DMS114 treated with DMSO at 0.1 percent for 48 hours (cell line): ENCODE results near the gene ST8SIA5.

Experiments
- DNase-seq: peaks from one replicate; lab custom pipeline; 2025; ENCODE audit not compliant: unreplicated experiment; lab: John Stamatoyannopoulos, UW

ST8SIA5 gene

DNA sequence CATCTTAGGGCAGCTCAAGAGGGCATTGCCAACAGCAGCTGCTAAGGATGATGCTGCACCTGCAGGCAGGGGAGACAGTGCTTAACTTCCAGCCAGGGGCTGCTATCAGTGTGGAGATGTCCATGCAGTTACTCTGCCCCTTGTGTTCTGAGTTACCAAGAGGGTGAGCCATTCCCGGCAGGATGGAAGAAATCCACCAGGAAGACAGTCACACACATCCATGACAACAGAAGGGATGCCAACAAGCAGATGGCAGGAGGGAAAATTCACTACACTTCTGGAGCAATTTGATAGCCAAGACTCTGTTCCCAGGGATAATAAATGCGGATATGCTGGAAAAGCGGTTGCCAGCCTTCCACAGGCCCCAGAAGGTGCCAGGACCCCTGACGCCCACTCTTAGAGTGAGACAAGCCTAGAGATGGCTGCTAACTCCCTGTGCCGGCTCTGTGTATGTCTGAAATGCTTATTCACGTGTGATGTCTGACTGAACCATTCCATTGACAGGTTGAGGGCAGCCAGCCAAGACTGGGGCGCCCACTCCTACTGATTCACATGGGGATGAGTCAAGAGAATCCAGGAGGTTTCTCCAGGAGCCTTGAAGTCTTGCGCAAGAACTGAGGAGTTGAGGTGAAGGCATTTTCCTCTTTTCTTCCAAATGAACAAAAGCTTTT, 124.3 kb downstream of the ST8SIA5 start:
- no peak for DNase-seq

DNA sequence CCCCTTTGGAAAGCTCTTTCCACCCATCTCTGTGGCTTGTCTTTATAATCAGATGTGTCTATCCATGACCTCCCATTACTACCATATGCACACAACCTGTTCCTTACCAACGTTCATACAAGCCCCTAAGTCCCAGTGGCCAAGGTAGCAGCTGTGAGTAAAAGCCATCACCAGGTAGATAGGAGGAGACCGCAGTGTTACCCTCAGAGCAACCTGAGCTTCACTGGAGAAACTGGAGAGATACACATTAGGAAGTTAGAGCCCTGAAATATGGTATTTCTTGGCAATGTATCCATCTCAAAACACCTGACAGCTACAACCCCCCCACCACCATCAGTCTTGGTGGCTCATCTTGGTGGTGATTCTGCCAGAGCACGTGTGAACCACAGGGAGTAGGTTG, 125.9 kb downstream of the ST8SIA5 start:
- no peak for DNase-seq

DNA sequence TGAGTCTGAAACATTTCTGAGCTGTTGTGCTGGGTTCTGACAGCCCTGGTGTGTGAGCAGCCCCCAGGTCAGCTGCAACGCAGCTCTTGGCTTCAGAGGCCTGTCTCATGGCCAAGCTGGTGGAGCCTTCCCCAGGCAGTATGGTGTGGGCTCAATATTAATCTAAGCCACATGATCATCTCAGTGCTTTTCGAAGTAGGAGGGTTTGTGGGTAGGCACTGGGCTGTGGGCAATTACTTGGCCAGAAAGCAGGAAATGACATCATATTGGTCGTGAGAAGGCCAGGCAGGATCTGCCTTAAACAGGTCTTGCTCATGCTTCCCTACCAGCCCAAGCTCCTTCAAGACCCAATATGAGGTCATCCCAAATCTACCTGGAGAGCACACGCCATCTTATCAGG, 126.7 kb downstream of the ST8SIA5 start:
- no peak for DNase-seq

DNA sequence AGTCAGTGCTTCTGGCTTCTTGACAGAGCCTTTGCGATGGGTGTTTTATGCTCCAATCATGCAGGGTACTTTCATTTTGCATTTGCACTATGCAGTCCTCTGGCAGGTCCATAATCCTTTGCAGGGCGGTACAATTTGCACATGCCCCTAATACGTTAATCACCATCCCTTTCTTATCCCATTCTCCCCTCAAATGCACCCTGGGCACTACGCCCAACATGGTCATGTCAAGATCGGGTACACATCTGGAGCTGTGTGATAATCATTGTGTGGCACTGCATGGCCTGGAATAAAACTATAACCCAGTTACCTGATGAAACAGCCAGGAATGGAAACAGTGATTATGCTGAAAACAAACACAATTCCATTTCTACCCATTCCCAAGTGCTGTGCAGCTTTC, 127.5 kb downstream of the ST8SIA5 start:
- DNase-seq, result no peak

DNA sequence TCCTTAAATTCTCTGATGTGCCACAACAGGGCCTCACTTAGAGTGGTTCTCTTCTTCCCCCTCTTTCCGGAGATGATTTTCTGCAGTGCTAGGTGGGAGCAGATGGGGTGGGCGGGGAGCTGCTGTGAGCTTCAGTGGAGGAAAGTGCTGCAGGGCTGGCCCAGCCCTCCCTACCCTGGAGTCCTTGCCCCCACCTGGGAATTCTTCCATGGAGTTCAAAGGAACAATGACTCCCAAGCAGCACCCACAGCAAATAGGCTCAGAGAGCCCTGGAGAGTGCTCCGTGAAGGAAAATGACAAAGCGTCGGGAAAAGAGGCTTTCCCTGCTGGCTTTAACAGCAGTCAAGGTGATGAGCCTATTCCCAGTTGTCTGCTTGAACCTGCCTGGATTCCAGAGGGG, 128.6 kb downstream of the ST8SIA5 start:
- no peak for DNase-seq

DNA sequence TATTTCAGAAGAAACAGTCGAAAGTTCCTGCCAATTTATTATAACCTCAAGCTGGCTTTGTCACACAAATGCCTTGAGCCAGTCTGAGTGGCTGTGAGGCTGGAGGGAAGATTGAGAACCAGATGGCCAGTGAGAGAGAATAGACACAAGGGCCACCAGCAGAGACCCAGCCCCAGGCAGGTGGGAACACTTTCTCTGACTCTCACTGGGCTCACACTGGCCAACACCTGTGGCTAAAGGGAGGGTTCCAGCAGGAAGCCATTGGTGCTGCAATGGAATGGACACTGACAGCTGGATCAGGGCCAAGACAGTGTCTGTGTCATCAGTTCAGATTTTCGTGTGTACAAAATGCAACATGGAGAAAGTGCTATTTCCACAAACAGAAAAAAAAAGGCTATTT, 129.7 kb downstream of the ST8SIA5 start:
- no peak for DNase-seq

DNA sequence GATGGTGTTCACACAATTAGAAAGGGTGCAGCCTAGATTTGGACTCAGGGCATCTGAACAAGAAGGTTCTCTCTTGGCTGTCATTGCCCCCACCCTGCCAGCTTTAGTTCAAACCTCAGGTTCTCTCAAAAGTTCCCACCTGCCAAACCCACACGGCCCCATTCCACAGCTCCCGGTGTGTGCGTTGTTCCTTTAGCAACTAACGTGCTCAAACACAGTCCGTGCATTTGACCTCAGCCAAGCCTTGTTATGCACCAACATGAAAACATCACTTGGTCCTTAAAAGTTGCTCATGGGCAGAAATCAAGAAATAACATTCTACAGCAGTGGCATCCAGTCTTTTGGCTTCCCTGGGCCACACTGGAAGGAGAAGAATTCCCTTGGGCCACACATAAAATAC, 131.8 kb downstream of the ST8SIA5 start:
- DNase-seq, result no peak

DNA sequence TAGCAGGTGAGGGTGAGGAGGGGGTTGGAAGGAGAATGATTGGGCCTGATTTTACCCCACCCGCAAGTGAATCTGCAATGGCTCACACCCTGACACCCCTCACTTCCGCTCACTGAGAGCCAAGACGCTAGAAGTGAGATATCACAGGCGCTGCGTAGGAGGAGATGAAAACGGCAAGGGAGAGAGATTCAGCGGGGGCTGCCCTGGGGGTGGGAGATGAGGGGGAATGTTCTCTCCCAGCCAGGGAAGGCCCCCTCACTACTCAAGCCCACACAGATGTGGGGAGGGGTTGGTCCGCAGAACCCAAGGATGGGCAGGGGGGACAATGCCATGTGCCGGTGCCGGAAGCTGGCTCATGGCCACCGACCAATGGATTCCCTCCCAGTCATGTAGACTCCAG, 132.7 kb downstream of the ST8SIA5 start:
- no peak for DNase-seq

DNA sequence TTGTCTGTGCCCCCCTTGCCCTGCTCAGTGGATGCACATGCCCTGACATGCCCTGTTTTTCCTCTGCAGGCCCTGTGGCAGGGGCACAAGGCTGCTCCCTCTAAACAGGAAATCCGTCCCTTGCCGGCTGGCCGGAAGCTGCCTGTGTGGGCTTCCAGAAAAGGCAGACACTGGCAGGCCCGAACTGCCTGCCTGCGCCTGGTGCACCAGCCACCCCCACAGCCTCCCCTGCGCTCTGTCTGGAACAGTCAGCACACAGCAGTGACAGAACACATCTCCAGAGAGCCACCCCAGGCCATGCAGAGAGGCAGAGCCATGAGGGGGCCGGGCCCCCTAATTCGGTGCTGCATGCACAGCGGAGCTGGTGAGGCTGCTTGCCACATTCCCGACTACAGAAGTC, 133.3 kb downstream of the ST8SIA5 start:
- DNase-seq, result no peak

DNA sequence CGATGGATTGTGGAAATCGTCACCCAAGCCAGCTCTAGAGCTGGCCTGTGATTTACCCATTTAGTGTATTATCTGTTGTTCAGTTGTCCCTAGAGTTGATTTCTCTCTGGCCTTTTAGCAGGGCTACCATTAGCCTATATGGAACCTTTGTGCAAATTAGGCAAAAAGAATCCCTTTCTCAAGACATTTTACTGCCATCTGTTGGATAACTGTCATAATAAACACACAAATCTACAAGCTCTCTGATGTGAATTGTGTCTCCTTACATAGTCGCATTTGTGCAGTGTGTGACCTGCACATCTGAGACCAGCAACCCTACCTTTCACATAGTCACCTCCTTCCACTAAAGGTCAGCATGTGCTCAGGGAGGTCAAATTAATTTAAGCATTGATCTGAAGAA, 133.9 kb downstream of the ST8SIA5 start:
- peak; percentile 30 for DNase-seq

DNA sequence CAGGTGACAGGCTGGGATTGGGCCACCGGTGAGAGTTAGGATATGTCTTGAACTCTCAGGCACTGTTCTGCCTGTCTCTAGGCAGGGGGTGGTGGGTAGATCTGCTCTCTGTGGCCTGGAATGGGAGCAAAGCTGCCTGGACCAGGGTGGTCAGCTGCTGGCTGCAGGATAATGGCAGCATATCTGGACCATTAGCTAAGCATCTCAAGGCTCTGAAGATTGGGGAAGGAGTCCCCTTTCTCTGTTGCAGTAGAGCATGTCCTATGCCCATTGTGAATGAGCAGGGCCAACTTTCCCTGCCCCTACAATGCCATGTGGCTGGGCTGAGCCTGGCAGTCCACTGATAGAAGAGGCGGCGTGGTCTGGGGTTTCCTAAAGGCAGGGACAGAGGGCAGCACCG, 134.4 kb downstream of the ST8SIA5 start:
- no peak for DNase-seq

DNA sequence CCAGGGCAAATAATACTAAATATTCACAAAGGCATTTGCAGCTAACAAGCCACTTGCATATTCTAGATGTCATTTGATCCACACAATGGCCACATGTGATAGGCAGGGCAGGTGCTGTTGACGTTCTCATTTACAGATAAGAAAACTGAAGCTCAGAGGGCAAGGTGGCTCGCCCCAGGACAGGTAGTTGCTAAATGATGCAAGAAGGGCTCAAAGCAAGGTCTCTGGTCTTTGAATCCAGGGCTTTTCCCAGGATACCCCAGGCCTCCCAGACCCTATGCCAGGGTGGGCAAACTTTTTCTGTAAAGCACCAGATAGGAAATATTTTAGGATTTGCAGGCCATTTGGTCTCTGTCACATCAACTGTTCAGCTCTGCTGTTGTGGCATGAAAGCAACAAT, 135.0 kb downstream of the ST8SIA5 start:
- DNase-seq, result no peak

DNA sequence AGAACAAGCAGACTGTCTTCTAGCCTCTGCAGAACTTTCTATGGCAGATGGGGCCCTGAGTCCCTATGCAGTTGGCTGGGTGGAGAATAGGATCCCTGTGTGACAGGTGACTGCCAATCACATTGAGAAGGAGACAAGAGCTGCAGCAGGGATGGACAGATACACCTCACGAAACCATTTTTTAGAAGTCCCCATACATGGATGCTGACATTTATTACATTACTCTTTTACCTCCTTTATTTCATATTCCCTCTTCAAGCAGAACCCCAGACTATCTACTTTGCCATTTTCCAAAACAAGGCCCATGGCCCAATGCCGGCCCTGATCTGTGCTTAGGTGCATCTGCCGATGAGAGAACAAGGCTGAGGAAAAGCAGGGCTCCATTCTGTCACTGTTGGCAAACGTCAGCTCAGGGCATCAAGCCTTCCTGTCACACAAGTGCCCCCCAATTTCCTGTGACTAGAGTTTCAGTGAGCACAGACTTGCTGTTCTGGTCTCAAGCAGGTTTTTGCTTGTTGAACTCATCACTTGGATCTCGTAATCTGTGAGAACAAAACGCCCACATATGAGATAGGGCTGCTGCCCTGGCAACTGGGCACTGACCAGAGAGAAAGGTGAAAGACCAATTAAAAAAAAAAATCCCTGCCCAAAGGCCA, 135.6 kb downstream of the ST8SIA5 start:
- DNase-seq, result no peak

DNA sequence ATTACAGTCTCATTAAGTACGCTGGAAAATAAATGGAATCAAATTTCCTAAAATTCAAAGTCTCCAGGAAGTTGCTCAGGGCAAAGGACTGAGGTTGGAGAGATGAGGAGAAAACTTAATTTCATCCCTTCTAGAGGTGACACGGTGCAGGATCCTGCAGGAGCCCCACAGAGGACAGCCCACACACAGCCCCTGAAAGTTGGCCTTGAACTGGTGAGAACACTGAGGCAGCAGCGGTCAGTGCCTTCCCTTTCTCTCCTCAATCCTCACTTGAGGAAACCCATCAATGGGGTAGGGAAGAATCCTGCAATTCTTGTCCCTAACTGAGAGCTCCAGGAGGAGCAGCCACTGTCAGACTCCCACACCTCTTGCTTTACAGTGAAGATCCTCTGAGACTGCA, 137.3 kb downstream of the ST8SIA5 start:
- no peak for DNase-seq
